ENCODE results near the gene METRNL. TPM values are rescaled to one million over a fixed set of nuclear protein-coding genes. Genes with fewer than 3 reads are reported as not detected.

The METRNL gene
- total RNA-seq, 1 donor = 140 TPM

GRCh38 chr17:83093506-83093905 is 14.1 kb downstream of the METRNL start:
- TF ChIP-seq CTCF (IDR thresholded peaks at IDR 0.05; ENCODE audit: extremely low read depth, low read depth, low read length) = no peak
- no peak overlapping the region for H3K4me2 ChIP-seq (ENCODE audit: insufficient read depth, low read length)
- H3K27me3 ChIP-seq (ENCODE audit: insufficient read depth, low read length) = no peaks in the 10 kb centered on the region
- peaks cover 93% of the 10 kb centered on the region for H3K79me2 ChIP-seq (ENCODE audit: insufficient read depth, low read length)
- peaks cover 70% of the 10 kb centered on the region for H4K20me1 ChIP-seq (ENCODE audit: insufficient read depth, low read length)
- no peaks in the 10 kb centered on the region for H3K9me3 ChIP-seq (ENCODE audit: low read depth, low read length)
- H3K27ac ChIP-seq (ENCODE audit: low read depth, low read length) = no peak overlapping the region
- H2AFZ ChIP-seq (ENCODE audit: low read length) = no peak overlapping the region
- peaks cover 4% of the 10 kb centered on the region for H3K4me1 ChIP-seq (ENCODE audit: insufficient read depth, low read length)
- DNase-seq (ENCODE audit: insufficient read length, low spot score, missing footprints) = no peak
- H3K36me3 ChIP-seq (ENCODE audit: insufficient read depth, low read length) = peaks cover 58% of the 10 kb centered on the region
- H3K4me3 ChIP-seq (ENCODE audit: insufficient read depth, low read length) = no peak overlapping the region

- Histone ChIP-seq H3K4me1 (ENCODE audit: insufficient read depth, low read length) (peaks cover 11% of the 10 kb centered on the region), H3K27ac (ENCODE audit: low read depth, low read length) (no peak overlapping the region), H3K4me2 (ENCODE audit: insufficient read depth, low read length) (no peak overlapping the region), H3K4me3 (ENCODE audit: insufficient read depth, low read length) (no peak overlapping the region), H3K9me3 (ENCODE audit: low read depth, low read length) (no peaks in the 10 kb centered on the region), H3K36me3 (ENCODE audit: insufficient read depth, low read length) (peaks cover 58% of the 10 kb centered on the region), H4K20me1 (ENCODE audit: insufficient read depth, low read length) (peaks cover 65% of the 10 kb centered on the region), H3K79me2 (ENCODE audit: insufficient read depth, low read length) (peaks cover 88% of the 10 kb centered on the region), H3K27me3 (ENCODE audit: insufficient read depth, low read length) (no peaks in the 10 kb centered on the region), H2AFZ (ENCODE audit: low read length) (no peak overlapping the region)
- DNase-seq (ENCODE audit: insufficient read length, low spot score, missing footprints) = no peak
- no peak for TF ChIP-seq CTCF (IDR thresholded peaks at IDR 0.05; ENCODE audit: extremely low read depth, low read depth, low read length)
Observed at GRCh38 chr17:83094291-83094690, 14.9 kb downstream of the METRNL start.

GRCh38 chr17:83095016-83095415 is 15.6 kb downstream of the METRNL start:
- no peaks in the 10 kb centered on the region for H3K9me3 ChIP-seq (ENCODE audit: low read depth, low read length)
- peaks cover 58% of the 10 kb centered on the region for H3K36me3 ChIP-seq (ENCODE audit: insufficient read depth, low read length)
- no peak overlapping the region for H3K4me3 ChIP-seq (ENCODE audit: insufficient read depth, low read length)
- no peak overlapping the region for H3K4me2 ChIP-seq (ENCODE audit: insufficient read depth, low read length)
- H4K20me1 ChIP-seq (ENCODE audit: insufficient read depth, low read length) = peaks cover 60% of the 10 kb centered on the region
- no peak overlapping the region for H3K27ac ChIP-seq (ENCODE audit: low read depth, low read length)
- peaks cover 82% of the 10 kb centered on the region for H3K79me2 ChIP-seq (ENCODE audit: insufficient read depth, low read length)
- H3K27me3 ChIP-seq (ENCODE audit: insufficient read depth, low read length) = no peaks in the 10 kb centered on the region
- peaks cover 18% of the 10 kb centered on the region for H3K4me1 ChIP-seq (ENCODE audit: insufficient read depth, low read length)
- no peak for TF ChIP-seq CTCF (IDR thresholded peaks at IDR 0.05; ENCODE audit: extremely low read depth, low read depth, low read length)
- DNase-seq (ENCODE audit: insufficient read length, low spot score, missing footprints) = no peak
- H2AFZ ChIP-seq (ENCODE audit: low read length) = no peak overlapping the region

- peaks cover 47% of the 10 kb centered on the region for H3K36me3 ChIP-seq (ENCODE audit: insufficient read depth, low read length)
- H3K4me1 ChIP-seq (ENCODE audit: insufficient read depth, low read length) = peaks cover 25% of the 10 kb centered on the region
- H3K27ac ChIP-seq (ENCODE audit: low read depth, low read length) = no peak overlapping the region
- peaks cover 69% of the 10 kb centered on the region for H3K79me2 ChIP-seq (ENCODE audit: insufficient read depth, low read length)
- no peaks in the 10 kb centered on the region for H3K9me3 ChIP-seq (ENCODE audit: low read depth, low read length)
- no peak for TF ChIP-seq CTCF (IDR thresholded peaks at IDR 0.05; ENCODE audit: extremely low read depth, low read depth, low read length)
- H2AFZ ChIP-seq (ENCODE audit: low read length) = no peak overlapping the region
- H4K20me1 ChIP-seq (ENCODE audit: insufficient read depth, low read length) = peaks cover 47% of the 10 kb centered on the region
- no peak overlapping the region for H3K4me2 ChIP-seq (ENCODE audit: insufficient read depth, low read length)
- no peak for DNase-seq (ENCODE audit: insufficient read length, low spot score, missing footprints)
- H3K4me3 ChIP-seq (ENCODE audit: insufficient read depth, low read length) = no peak overlapping the region
- H3K27me3 ChIP-seq (ENCODE audit: insufficient read depth, low read length) = no peaks in the 10 kb centered on the region
Observed at GRCh38 chr17:83096401-83097224, 17.2 kb downstream of the METRNL start.

Data from osteoblast (primary cell).